CD4-positive, CD25-positive, alpha-beta regulatory T cell (primary cell): ENCODE data around the gene TPPP. TPM values are rescaled to one million over a fixed set of nuclear protein-coding genes. Genes with fewer than 3 reads are reported as not detected.
"Not testable (repeated sequence)": the region's sequence is repeated elsewhere in the genome, so short reads cannot be mapped to it uniquely, and the experiment has no call there.

Experiments used
- ATAC-seq, 2 donors: fragments of 150-1000 bp; cut with Tn5 transposase; one replicate each; pipeline ENCODE4 v1.10.0; 2021; ENCODE audit warnings: low read depth in 2 of 2, moderate number of reproducible peaks in 2 of 2, moderate library complexity in 1 of 2
- DNase-seq, 3 donors: peaks; one replicate each; pipeline versions ENCODE4 v3.0.0 to v3.0.0-alpha.2; 2012 to 2022; ENCODE audit warnings: mixed read lengths in 1 of 3
- H3K27ac ChIP-seq: one replicate; pipeline ENCODE4 v1.7.0; 2013; ENCODE audit warnings: mild to moderate bottlenecking, low read length; ENCODE audit not compliant: insufficient read depth, poor library complexity, severe bottlenecking
- H3K27me3 ChIP-seq: one replicate; pipeline ENCODE4 v1.7.0; 2013; ENCODE audit warnings: low read length; ENCODE audit not compliant: control insufficient read depth, insufficient read depth
- H3K36me3 ChIP-seq: one replicate; pipeline ENCODE4 v1.7.0; 2013; ENCODE audit warnings: mild to moderate bottlenecking, low read length, moderate library complexity; ENCODE audit not compliant: control insufficient read depth, insufficient read depth
- H3K4me1 ChIP-seq: 2 replicates; pipeline ENCODE4 v1.7.0; 2013; ENCODE audit warnings: mild to moderate bottlenecking, low read length; ENCODE audit not compliant: insufficient read depth, control insufficient read depth, poor library complexity, severe bottlenecking
- H3K4me3 ChIP-seq: one replicate; pipeline ENCODE4 v1.7.0; 2013; ENCODE audit warnings: low read depth, mild to moderate bottlenecking, low read length, moderate library complexity
- H3K9me3 ChIP-seq, 2 experiments: 1 replicate in 1 of 2; 2 replicates in 1 of 2; pipeline ENCODE4 v1.7.0; 2013; ENCODE audit warnings: low read length in 2 of 2, mild to moderate bottlenecking in 1 of 2, moderate library complexity in 1 of 2; ENCODE audit not compliant: control insufficient read depth in 2 of 2
- H3K27ac Mint-ChIP-seq, 3 donors: one replicate each; pipeline ENCODE4 v1.8.0; 2020 to 2022; ENCODE audit warnings: mild to moderate bottlenecking in 3 of 3, mixed read lengths in 3 of 3, moderate library complexity in 2 of 3
- H3K27me3 Mint-ChIP-seq: one replicate; pipeline ENCODE4 v1.8.0; 2022; ENCODE audit warnings: mild to moderate bottlenecking, mixed read lengths
- H3K36me3 Mint-ChIP-seq: one replicate; pipeline ENCODE4 v1.8.0; 2020; ENCODE audit warnings: mixed read lengths
- H3K4me1 Mint-ChIP-seq, 4 donors: one replicate each; pipeline ENCODE4 v1.8.0; 2020 to 2022; ENCODE audit warnings: mixed read lengths in 4 of 4, mild to moderate bottlenecking in 1 of 4
- H3K4me3 Mint-ChIP-seq, 4 donors: one replicate each; pipeline ENCODE4 v1.8.0; 2020 to 2022; ENCODE audit warnings: mild to moderate bottlenecking in 4 of 4, mixed read lengths in 4 of 4, moderate library complexity in 3 of 4
- H3K9me3 Mint-ChIP-seq, 7 donors: one replicate each; pipeline ENCODE4 v1.8.0; 2020 to 2022; ENCODE audit warnings: mixed read lengths in 7 of 7, mild to moderate bottlenecking in 3 of 7, moderate library complexity in 2 of 7
- polyA plus RNA-seq, 4 donors: library from polyadenylated mRNA; unstranded; fragments of 300-500 nt; fragmentation: Illumina TruSeq; gene quantifications; one replicate each; pipeline ENCODE4 v1.2.3, GENCODE V29; 2021
- total RNA-seq: library from RNA; stranded (reverse); gene quantifications from one replicate; pipeline ENCODE4 v1.2.3, GENCODE V29; 2022

Gene TPPP
- total and polyA plus RNA-seq, 5 donors from 2014 or later, result 0.03 to 12.4 (median 0.26) TPM

- not testable (repeated sequence) for ATAC-seq, H3K27me3 Mint-ChIP-seq, H3K36me3 Mint-ChIP-seq, H3K9me3 Mint-ChIP-seq, H3K4me1 Mint-ChIP-seq, H3K36me3 ChIP-seq, DNase-seq, H3K27ac Mint-ChIP-seq, H3K9me3 ChIP-seq, H3K4me3 Mint-ChIP-seq, H3K27ac ChIP-seq, H3K4me3 ChIP-seq, H3K4me1 ChIP-seq, H3K27me3 ChIP-seq
Observed at GRCh38 chr5:679166-679895, 13.8 kb downstream of the TPPP start.

- not testable (repeated sequence) for H3K9me3 Mint-ChIP-seq, ATAC-seq, H3K4me1 ChIP-seq, H3K27ac ChIP-seq, H3K4me3 Mint-ChIP-seq, H3K36me3 Mint-ChIP-seq, H3K4me3 ChIP-seq, H3K4me1 Mint-ChIP-seq, H3K27ac Mint-ChIP-seq, H3K27me3 Mint-ChIP-seq, H3K27me3 ChIP-seq, H3K9me3 ChIP-seq, DNase-seq, H3K36me3 ChIP-seq
Observed at GRCh38 chr5:678521-678920, 14.6 kb downstream of the TPPP start.

GRCh38 chr5:677131-678101 lies 15.7 kb downstream of the TPPP start:
- ATAC-seq, result no peak
- H3K9me3 ChIP-seq, result no peaks in the 10 kb centered on the region
- no peak overlapping the region for H3K27ac Mint-ChIP-seq
- no peaks in the 10 kb centered on the region for H3K36me3 ChIP-seq
- H3K4me1 ChIP-seq, result peaks cover 19% of the 10 kb centered on the region
- H3K4me1 Mint-ChIP-seq, result peaks cover 0 to 12% (median 7%) of the 10 kb centered on the region in 4 donors
- no peak for DNase-seq
- H3K27ac ChIP-seq, result no peak overlapping the region
- H3K27me3 ChIP-seq, result no peaks in the 10 kb centered on the region
- H3K9me3 Mint-ChIP-seq, result no peaks in the 10 kb centered on the region
- no peak overlapping the region for H3K4me3 ChIP-seq
- H3K27me3 Mint-ChIP-seq, result peaks cover 6% of the 10 kb centered on the region
- H3K4me3 Mint-ChIP-seq, result no peak overlapping the region
- H3K36me3 Mint-ChIP-seq, result no peaks in the 10 kb centered on the region

- Histone ChIP-seq H3K4me1 (peaks cover 26% of the 10 kb centered on the region), H3K36me3 (no peaks in the 10 kb centered on the region), H3K27me3 (no peaks in the 10 kb centered on the region), H3K9me3 (no peaks in the 10 kb centered on the region), H3K27ac (no peak overlapping the region), H3K4me3 (no peak overlapping the region)
- ATAC-seq (no peak), DNase-seq (no peak)
- Mint-ChIP-seq H3K4me3 (no peak overlapping the region), H3K36me3 (no peaks in the 10 kb centered on the region), H3K27me3 (peaks cover 6% of the 10 kb centered on the region), H3K27ac (no peak overlapping the region), H3K9me3 (no peaks in the 10 kb centered on the region), H3K4me1 (peaks cover 0 to 16% (median 8%) of the 10 kb centered on the region in 4 donors)
Observed at GRCh38 chr5:676699-677076, 16.5 kb downstream of the TPPP start.

GRCh38 chr5:675871-676698 lies 17.1 kb downstream of the TPPP start:
- Mint-ChIP-seq H3K4me3 (no peak overlapping the region), H3K27ac (no peak overlapping the region), H3K27me3 (peaks cover 6% of the 10 kb centered on the region), H3K9me3 (no peaks in the 10 kb centered on the region), H3K4me1 (peaks cover 0 to 16% (median 8%) of the 10 kb centered on the region in 4 donors), H3K36me3 (no peaks in the 10 kb centered on the region)
- Histone ChIP-seq H3K27ac (no peak overlapping the region), H3K36me3 (no peaks in the 10 kb centered on the region), H3K4me3 (no peak overlapping the region), H3K9me3 (no peaks in the 10 kb centered on the region), H3K27me3 (no peaks in the 10 kb centered on the region), H3K4me1 (peaks cover 31% of the 10 kb centered on the region)
- ATAC-seq (no peak), DNase-seq (no peak)

- H3K27ac ChIP-seq, result no peak overlapping the region
- no peaks in the 10 kb centered on the region for H3K9me3 Mint-ChIP-seq
- ATAC-seq (no peak), DNase-seq (no peak)
- H3K27me3 Mint-ChIP-seq, result peaks cover 6% of the 10 kb centered on the region
- H3K36me3 Mint-ChIP-seq, result no peaks in the 10 kb centered on the region
- H3K27me3 ChIP-seq, result no peaks in the 10 kb centered on the region
- H3K4me3 ChIP-seq, result no peak overlapping the region
- H3K4me1 Mint-ChIP-seq, result peaks cover 0 to 16% (median 8%) of the 10 kb centered on the region in 4 donors
- H3K4me1 ChIP-seq, result peaks cover 31% of the 10 kb centered on the region
- H3K36me3 ChIP-seq, result no peaks in the 10 kb centered on the region
- H3K9me3 ChIP-seq, result no peaks in the 10 kb centered on the region
- no peak overlapping the region for H3K4me3 Mint-ChIP-seq
- H3K27ac Mint-ChIP-seq, result no peak overlapping the region
Observed at GRCh38 chr5:675111-675870, 17.9 kb downstream of the TPPP start.

GRCh38 chr5:674630-675011 lies 18.5 kb downstream of the TPPP start:
- Histone ChIP-seq H3K36me3 (no peaks in the 10 kb centered on the region), H3K4me3 (no peak overlapping the region), H3K27me3 (no peaks in the 10 kb centered on the region), H3K4me1 (peaks cover 31% of the 10 kb centered on the region), H3K9me3 (no peaks in the 10 kb centered on the region), H3K27ac (no peak overlapping the region)
- peaks cover 6% of the 10 kb centered on the region for H3K27me3 Mint-ChIP-seq
- DNase-seq, result no peak
- no peak overlapping the region for H3K4me3 Mint-ChIP-seq
- peaks cover 0 to 16% (median 8%) of the 10 kb centered on the region in 4 donors for H3K4me1 Mint-ChIP-seq
- H3K27ac Mint-ChIP-seq, result no peak overlapping the region
- ATAC-seq, result no peak
- H3K9me3 Mint-ChIP-seq, result no peaks in the 10 kb centered on the region
- H3K36me3 Mint-ChIP-seq, result no peaks in the 10 kb centered on the region
